T-helper 1 cell treated with Interleukin-12 subunit alpha and Interleukin-12 subunit beta and Interleukin-4 antibody, amounts not matched to agents 30 ng/mL and 1 ng/mL, for 36 hours (primary cell): Measurements from ENCODE around the gene LRRC14B. TPM values are rescaled to one million over a fixed set of nuclear protein-coding genes. Genes with fewer than 3 reads are reported as not detected.

Experiments
- intact Hi-C: fragments of 100-400 bp; cut with micrococcal nuclease; formaldehyde crosslinking; loops from one replicate; pipeline ENCODE4 v1.15.1; 2024
- total RNA-seq: library from RNA; stranded (reverse); gene quantifications from 2 replicates; pipeline ENCODE4 v1.2.3, GENCODE V29; 2022

Gene LRRC14B
- not detected in 2 replicates for total RNA-seq

GRCh38 chr5:191036-191948 lies at the start of gene LRRC14B:
TSS of gene LRRC14B (plus strand) at chr5:191495. CDS start at chr5:191539, 44 bp downstream.
- intact Hi-C loops, result no loop called here

DNA sequence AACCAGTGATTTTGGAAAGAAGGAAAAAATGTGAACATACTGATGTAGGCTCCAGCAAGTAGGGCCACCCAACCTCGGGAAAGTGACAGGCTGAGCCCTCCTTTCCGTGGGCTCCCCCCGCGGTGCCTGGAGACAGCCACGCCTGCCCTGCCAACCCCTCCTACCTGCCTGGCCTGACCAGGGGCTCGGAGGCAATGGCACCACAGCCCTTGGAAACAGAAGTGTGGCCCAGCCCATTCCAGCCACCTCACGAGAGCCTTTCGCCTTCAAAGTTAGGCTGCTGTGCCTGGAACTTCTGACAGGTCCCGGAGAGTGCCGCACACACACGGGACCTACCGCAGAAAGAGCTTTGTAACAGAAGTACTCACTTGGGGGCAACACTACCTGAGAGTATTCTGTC lies 49.5 kb upstream of the LRRC14B start:
- intact Hi-C loops, result no loop called here

GRCh38 chr5:142246-142810 lies 49.0 kb upstream of the LRRC14B start:
- intact Hi-C loops, result no loop called here

DNA sequence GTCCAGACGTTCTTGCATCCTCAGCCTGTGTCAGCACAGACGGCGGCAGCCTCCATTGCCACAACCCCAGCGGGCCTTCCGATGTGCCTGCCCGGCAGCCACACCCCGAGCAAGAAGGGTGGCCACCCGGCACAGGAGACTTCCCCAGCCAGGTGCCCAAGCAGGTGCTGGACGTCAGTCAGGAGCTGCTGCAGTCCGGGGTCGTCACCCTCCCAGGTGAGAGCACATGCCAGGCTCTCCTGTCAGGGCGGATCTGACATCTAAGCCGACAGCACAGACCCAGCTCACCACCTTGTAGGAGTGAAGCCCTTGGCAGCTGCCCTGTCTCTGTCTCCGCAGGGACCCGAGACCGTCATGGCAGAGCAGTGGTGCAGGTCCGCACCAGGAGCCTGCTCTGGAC lies 48.3 kb upstream of the LRRC14B start:
- intact Hi-C loops, result no loop called here

DNA sequence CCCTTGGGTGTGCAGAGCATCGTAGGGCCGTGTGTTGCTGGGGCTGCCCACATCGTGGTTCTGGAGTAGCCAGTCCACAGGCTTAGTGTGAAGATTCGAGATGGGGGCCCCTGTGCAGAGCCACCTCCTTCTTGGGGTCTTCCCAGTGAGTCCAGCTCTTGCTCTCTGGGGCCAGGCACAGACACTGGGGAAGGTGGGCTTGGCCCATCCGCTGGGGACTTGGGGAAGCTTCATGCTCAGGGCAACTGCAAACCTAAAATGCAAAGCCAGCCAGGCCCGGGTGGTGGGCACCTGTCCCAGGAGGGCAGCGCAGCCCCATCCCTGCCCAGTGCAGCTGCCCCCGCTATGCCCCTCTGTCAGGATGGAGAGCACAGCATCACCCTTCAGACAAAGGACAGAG lies 46.4 kb upstream of the LRRC14B start:
- intact Hi-C loops, result no loop called here

GRCh38 chr5:145585-146323 lies 45.5 kb upstream of the LRRC14B start:
- intact Hi-C loops, result no loop called here

DNA sequence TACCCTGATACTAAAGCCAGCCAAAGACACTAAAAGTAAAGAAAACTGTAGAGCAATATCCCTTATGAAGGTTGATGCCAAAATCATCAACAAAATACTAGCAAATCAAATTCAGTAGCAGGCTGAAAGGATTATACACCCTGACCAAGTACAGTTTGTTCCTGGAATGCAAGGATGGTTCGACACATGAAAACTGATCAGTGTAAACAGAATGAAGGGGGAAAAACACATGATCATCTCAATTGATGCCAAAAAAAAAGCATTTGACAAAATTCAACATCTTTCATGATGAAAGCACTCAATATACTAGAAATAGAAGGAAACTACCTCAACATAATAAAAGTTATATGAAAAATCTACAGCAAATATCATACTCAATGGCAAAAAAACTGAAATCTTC lies 43.5 kb upstream of the LRRC14B start:
- intact Hi-C loops, result no loop called here

- intact Hi-C loops, result no loop called here
These were observed 41.4 kb upstream of the LRRC14B start for GRCh38 chr5:149745-150485.

DNA sequence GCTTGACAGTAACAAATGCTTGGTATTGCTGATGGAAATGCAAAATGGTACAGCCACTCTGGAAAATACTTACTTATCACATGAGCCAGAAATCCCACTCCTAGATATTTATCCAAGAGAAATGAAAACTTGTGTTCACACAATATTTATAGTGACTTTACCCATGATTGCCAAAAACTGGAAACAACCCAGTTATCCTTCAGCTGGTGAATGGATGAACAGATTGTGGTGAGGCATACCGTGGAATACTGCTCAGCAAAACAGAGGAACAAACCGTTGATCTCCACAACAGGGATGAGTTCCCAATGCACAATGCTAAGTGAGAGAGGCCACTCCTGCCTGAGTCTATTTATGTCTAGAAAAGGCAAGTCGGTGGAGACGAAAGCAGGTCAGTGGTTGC lies 40.5 kb upstream of the LRRC14B start:
- intact Hi-C loops, result no loop called here

- intact Hi-C loops, result no loop called here
These were observed 39.2 kb upstream of the LRRC14B start for GRCh38 chr5:152077-152476.

GRCh38 chr5:153256-153655 lies 38.0 kb upstream of the LRRC14B start:
- intact Hi-C loops, result no loop called here

DNA sequence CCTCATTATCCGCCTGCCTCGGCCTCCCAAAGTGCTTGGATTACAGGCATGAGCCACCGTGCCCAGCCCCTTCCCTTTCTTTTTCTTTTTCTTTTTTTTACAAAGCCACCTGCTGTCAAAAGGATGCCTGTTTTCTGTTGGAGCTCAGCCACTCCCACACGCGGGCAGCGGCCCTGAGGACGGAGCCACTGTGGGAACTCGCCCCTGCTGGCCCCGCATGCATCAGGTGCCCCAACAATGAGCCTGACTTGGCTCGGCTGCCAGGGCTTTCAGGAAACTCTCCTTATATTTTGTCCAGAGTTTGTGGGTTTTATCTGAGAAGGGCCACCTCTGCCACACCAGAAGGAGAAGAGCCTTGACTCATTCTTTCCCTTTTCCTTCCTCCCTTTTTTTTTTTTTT lies 37.1 kb upstream of the LRRC14B start:
- intact Hi-C loops, result no loop called here

DNA sequence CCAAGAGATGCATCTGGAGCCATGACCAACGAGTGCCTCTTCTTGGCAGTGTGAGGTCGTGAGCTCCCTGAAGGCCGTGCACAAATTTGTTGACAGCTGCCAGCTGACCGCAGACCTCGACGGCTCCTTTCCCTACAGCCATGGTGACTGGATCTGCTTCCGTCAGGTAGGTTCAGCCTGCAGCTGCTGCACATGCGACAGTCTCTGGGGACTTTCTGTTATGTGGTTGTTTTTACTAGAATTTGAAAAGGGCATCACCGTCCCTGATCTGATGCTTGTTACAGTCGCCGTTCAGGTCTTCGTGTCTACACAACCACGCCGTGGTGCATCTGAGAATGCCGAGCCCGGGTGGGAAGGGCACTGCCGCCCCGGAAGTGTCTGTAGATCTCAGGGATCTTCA lies 36.5 kb upstream of the LRRC14B start:
- intact Hi-C loops, result no loop called here

GRCh38 chr5:155651-156410 lies 35.5 kb upstream of the LRRC14B start:
- intact Hi-C loops, result no loop called here

DNA sequence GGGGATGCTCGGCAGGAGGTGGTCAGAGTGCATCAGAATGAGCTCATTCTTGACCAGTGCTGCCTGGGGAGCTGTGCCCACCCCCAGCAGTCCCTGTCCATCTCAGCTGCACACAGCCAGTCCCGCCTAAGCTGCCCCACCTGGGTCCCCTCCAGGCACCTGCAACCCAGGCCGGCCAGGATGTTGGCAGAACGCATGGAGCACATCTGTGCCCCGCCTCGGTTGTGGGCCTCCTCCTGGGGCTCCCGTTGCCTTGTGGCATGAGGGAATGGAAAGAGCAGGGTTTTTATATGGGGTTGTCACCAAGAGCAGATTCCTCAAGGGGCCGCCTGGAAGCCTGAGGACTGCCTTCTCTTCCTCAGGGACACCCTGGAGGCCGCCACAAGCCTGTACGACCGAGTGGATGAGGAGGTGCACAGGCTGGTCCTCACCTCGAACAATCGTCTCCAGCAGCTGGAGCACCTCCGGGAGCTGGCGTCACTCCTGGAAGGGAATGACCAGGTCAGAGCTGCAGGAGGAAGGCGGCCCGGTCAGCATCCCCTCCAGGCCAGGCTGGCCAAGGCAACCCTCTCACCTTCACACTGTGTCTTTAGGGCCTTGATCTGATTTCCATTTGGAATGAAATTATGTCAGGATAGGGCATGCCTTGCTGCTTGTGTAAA lies 34.8 kb upstream of the LRRC14B start:
- intact Hi-C loops, result no loop called here

GRCh38 chr5:157126-157715 lies 34.1 kb upstream of the LRRC14B start:
- intact Hi-C loops, result no loop called here

DNA sequence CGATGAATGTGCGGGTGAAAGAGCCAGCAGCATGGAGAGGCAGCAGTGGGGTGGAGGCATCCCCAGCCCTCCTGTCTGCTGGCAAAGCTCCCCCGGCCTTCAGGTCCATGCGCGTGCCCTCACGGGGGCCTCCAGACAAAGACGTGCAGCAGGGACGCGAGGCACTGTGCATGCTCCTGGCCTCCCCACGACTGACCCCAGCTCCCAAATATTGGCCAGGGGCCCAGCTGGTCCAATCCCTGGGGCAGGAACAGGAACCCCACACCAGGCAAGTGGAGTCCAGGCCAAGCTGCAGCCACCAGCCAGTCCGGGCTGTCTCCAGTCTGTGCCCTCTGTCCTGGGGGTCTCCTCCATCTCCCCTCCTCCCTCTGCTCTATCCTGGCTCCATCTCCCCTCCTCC lies 33.5 kb upstream of the LRRC14B start:
- intact Hi-C loops, result no loop called here

DNA sequence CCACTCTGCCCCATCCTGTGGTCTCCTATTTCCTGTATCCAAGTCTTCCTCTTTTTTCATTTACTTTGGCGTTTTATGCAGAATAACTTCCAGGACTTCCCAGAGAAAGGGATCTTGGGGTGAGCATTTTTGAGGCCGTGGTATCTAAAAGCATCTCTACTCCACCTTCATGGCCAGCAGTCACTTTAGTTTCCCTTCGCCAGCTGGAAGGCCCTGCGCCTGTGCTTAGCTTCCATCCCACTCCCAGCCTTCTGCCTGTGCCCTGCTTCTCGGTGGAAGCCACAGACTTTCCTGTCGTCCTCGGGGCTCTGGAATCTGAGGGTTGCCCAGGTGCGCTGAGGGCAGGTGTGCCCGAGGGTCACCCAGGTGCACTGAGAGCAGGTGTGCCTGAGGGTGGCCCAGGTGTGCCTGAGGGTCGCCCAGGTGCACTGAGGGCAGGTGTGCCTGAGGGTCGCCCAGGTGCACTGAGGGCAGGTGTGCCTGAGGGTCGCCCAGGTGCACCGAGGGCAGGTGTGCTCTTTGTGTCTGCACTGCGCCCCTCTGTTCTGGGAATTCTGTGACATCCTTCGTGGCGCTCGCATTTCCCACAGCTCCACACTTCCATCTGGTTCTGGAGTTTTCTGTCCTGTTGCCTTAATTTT lies 32.4 kb upstream of the LRRC14B start:
- intact Hi-C loops, result no loop called here

- intact Hi-C loops, result no loop called here
These were observed 31.7 kb upstream of the LRRC14B start for GRCh38 chr5:159448-160172.
